Skeletal muscle tissue (tissue), 4 donors: ENCODE results near the gene CENPM. TPM values are rescaled to one million over a fixed set of nuclear protein-coding genes. Genes with fewer than 3 reads are reported as not detected.
A peak's percentile ranks its signal among the peaks of the same experiment; 100 is the strongest.

Experiments used
- H3K27ac ChIP-seq: one replicate; pipeline ENCODE4 v1.7.0; 2013; ENCODE audit warnings: mild to moderate bottlenecking, low read depth, low read length, inconsistent platforms
- H3K27me3 ChIP-seq, 3 donors: one replicate each; pipeline ENCODE4 v1.7.0; 2013; ENCODE audit warnings: low read length in 3 of 3; ENCODE audit not compliant: control insufficient read depth in 3 of 3, insufficient read depth in 3 of 3
- H3K36me3 ChIP-seq, 3 donors: one replicate each; pipeline ENCODE4 v1.7.0; 2013; ENCODE audit warnings: low read length in 3 of 3; ENCODE audit not compliant: control insufficient read depth in 3 of 3, insufficient read depth in 3 of 3
- H3K4me1 ChIP-seq, 3 donors: one replicate each; pipeline ENCODE4 v1.7.0; 2013; ENCODE audit warnings: low read length in 3 of 3, mild to moderate bottlenecking in 3 of 3; ENCODE audit not compliant: control insufficient read depth in 3 of 3, insufficient read depth in 3 of 3
- H3K4me3 ChIP-seq, 3 donors: one replicate each; pipeline ENCODE4 v1.7.0; 2013; ENCODE audit warnings: low read length in 3 of 3
- H3K9ac ChIP-seq, 3 donors: one replicate each; pipeline ENCODE4 v1.7.0; 2013; ENCODE audit warnings: low read length in 3 of 3, mild to moderate bottlenecking in 3 of 3, moderate library complexity in 2 of 3, low read depth in 1 of 3
- H3K9me3 ChIP-seq, 3 donors: one replicate each; pipeline ENCODE4 v1.7.0; 2013; ENCODE audit warnings: low read length in 3 of 3; ENCODE audit not compliant: control insufficient read depth in 3 of 3
- total RNA-seq: library from RNA; depleted of rRNA; stranded (reverse); fragments of >200 nt; gene quantifications from one replicate; pipeline ENCODE4 v1.2.3, GENCODE V29; 2014
- donor health status: Osteomylitis.

Gene CENPM
- total RNA-seq, 1 donor from 2014 or later, result 5.7 TPM

DNA sequence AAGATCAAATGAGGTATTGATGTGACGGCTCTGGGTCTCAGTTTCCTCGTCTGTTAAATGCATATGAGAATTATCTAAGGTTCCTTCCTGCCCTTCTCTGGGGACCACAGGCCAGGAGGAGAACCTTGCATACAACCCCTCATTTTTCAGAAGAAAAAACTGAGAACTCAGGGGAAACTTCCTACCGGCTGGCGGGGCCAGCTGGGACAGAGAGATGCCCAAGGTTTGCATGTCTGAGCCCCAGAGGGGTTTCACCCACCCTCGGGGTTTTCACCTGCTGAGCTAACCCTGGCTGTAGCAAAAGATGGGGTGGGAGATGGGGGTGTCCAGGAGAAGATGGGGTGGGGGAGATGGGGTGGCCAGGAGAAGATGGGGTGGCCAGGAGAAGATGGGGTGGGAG, 24.6 kb downstream of the CENPM start:
- Histone ChIP-seq H3K4me1 (peaks cover 15 to 26% (median 23%) of the 10 kb centered on the region in 3 donors), H3K9ac (no peak overlapping the region), H3K4me3 (no peak overlapping the region), H3K36me3 (no peaks in the 10 kb centered on the region), H3K27me3 (peaks cover 19 to 31% (median 21%) of the 10 kb centered on the region in 3 donors), H3K9me3 (no peaks in the 10 kb centered on the region), H3K27ac (no peak overlapping the region)

DNA sequence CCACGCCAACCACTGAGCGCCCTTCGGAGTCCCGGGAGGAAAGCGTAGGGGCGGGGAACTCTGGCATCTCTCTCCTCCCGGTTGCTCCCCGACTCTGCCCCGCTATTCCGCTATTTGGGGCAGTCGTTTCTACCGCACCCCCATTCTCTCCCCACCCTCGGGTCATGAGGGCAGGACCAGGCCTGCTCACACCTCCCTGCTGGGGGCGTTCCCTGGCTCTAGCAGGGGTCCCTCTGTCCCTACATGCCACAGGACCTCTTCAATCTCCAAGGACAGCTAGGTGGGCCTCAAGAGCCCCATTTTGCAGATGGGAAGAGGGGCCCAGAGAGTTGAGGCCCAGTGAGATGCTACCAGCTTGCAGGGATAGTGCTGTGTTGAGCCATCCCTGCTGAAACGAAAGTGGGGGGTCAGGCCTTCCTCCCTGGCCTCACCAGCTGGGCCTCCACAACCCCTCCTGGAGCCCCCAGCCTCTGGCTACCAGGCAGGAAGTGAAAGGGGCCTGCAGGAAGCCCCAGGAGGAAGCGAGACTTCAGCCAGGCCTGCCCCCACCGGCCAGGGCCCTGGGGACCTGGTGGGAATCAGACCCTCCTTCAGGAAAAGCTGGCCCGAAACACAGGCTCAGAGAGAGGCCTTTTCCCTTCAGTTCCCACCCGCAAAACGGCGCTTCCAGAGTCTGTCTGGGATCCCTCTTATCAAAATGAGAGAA, 26.5 kb downstream of the CENPM start:
- peaks cover 29 to 40% (median 30%) of the 10 kb centered on the region in 3 donors for H3K27me3 ChIP-seq
- H3K4me1 ChIP-seq, result peaks cover 15 to 22% (median 19%) of the 10 kb centered on the region in 3 donors
- H3K36me3 ChIP-seq, result no peaks in the 10 kb centered on the region
- no peak overlapping the region for H3K27ac ChIP-seq
- peak overlapping the region in 1 of 3 donors; percentile 16 for H3K9ac ChIP-seq
- H3K9me3 ChIP-seq, result no peaks in the 10 kb centered on the region
- H3K4me3 ChIP-seq, result no peak overlapping the region

DNA sequence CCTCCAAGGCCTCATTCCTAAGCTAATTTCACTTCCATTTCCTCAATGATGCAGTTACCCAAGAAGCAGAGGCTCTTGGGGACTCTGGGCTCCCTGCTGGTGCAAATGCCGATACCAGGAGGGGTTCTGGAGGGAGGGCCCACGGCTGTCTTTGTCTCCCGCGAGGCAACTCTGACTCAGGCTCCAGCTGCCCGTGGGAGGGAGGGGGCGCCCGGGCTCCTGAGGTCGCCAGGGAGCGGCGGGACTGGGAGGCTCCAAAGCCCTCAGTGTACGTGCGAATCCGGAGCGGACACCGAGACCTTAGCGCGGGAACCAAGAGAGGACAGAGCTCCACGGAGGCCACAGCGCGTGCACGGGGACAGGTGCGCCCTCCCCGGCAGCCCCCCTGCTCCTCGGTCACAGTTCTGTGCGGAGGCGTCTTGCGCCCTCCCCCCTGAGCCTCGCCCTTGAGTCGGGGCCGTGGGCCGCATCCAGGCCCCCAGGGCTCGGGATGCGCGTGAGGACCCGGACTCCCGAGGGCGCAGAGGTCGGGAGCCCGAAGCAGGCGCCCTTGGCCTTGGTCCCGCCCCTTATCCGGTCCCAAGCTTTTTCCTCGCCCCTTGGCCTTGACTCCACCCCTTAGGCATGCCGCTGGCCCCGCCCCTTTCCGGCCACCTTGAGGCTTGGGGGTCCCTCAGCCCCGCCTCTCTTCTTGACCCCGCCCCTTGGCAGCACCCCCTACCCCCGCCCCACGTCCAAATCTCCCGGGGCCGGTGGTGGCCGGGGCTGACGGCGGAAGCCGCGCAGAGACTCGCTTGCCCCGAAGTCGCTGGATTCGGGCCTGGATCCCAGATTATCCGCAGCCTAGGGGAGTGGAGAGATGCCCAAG, 27.4 kb downstream of the CENPM start:
- H3K27ac ChIP-seq, result no peak overlapping the region
- H3K36me3 ChIP-seq, result no peaks in the 10 kb centered on the region
- peak overlapping the region; percentile 44 to 68 (median 51) for H3K4me3 ChIP-seq
- H3K27me3 ChIP-seq, result peaks cover 33 to 41% (median 34%) of the 10 kb centered on the region in 3 donors
- H3K4me1 ChIP-seq, result peaks cover 17 to 25% (median 23%) of the 10 kb centered on the region in 3 donors
- H3K9ac ChIP-seq, result peak overlapping the region in 2 of 3 donors; percentile 50 to 57
- H3K9me3 ChIP-seq, result no peaks in the 10 kb centered on the region

DNA sequence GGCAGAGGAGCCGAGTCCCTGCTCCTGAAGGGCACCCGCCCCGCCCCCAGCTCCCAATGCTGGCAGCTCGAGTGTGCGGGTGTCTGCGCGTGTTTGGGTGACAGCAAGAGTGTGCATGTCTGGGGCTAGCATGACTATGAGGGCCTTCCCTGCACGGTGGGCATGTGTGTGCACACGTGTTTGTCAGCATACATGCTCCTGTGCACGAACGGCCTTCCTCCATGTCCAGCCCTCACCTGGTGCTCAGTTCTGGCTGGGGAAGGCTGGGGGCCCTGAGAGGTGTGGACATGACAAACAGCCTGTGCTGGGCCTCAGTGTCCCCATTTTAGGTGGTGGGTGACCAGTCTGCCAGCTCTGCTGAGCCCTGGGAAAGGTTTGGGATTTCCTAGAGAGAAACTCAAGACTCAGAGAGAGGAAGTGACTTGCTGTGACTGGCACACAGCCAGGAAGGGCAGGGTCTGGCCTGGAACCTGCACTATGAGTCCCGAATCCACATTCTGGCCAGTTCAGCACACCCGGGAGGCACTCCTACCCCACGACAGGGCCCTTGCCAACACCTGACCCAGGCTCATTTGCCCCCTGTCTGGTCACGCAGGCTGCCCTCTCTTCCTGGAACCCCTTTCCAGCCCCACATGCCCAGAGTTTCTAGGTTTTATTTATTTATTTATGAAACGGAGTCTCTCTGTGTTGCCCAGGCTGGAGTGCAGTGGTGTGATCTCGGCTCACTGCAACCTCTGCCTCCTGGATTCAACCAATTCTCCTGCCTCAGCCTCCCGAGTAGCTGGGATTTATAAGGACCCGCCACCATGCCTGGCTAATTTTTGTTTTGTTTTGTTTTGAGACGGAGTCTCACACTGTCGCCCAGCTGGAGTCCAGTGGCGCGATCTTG, 28.8 kb downstream of the CENPM start:
- H3K27ac ChIP-seq, result no peak overlapping the region
- peaks cover 17 to 28% (median 23%) of the 10 kb centered on the region in 3 donors for H3K4me1 ChIP-seq
- H3K9me3 ChIP-seq, result no peaks in the 10 kb centered on the region
- H3K4me3 ChIP-seq, result no peak overlapping the region
- H3K9ac ChIP-seq, result peak overlapping the region in 1 of 3 donors; percentile 40
- H3K36me3 ChIP-seq, result no peaks in the 10 kb centered on the region
- peaks cover 40 to 55% (median 48%) of the 10 kb centered on the region in 3 donors for H3K27me3 ChIP-seq

DNA sequence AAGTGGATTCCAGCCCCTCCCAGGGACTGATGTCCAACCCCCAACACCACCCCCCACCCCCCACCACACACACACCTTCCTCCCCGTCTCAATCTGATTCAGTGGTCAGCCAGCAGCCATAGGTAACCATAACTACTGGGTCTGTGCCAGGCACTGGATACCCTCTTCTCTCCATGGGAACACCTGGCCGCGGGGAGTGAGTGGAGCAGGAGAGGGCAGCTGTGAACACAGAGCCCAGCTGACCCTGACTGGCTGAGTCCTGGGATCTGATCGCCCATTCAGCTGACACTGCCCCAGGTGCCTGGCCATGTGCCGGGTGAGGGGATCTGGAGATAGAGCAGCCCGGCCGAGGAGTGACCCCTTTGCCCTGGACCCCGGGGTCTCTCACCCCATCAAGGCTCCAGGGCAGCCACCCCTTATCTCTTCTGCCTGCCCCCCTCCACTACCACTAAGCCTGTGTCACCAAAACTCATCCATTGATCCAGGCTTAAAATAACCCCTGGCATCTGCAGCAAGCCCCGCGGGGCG, 29.5 kb downstream of the CENPM start:
- Histone ChIP-seq H3K9ac (peak overlapping the region in 1 of 3 donors; percentile 16), H3K4me3 (no peak overlapping the region), H3K36me3 (no peaks in the 10 kb centered on the region), H3K9me3 (no peaks in the 10 kb centered on the region), H3K27me3 (peaks cover 47 to 62% (median 55%) of the 10 kb centered on the region in 3 donors), H3K27ac (no peak overlapping the region), H3K4me1 (peaks cover 17 to 28% (median 23%) of the 10 kb centered on the region in 3 donors)

DNA sequence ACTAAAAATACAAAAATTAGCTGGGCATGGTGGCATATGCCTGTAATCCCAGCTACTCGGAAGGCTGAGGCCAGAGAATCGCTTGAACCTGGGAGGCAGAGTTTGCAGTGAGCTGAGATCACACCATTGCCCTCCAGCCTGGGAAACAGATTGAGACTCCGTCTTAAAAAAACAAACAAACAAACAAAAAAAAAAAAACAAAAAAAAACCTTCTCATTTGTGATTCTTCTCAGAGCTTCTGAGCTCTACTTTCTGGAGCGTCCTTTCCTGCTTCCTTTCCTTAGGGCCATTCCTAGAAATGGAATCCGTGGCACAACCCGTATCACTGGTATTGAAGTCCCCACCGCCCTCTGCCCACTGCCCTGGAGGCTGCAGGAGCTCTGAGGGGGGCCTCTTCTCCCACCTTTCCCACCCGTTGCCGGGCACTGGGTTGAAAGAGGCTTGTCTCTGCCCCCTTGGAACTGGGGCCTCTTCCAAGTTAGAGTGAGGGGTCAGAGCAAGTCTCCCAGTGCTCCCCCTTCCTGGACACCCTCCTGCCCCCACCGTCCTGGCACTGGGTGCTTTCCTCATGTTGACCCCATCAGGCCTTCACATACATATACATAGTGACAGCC, 30.1 kb downstream of the CENPM start:
- H3K27ac ChIP-seq, result no peak overlapping the region
- H3K9ac ChIP-seq, result no peak overlapping the region
- no peaks in the 10 kb centered on the region for H3K36me3 ChIP-seq
- H3K4me3 ChIP-seq, result no peak overlapping the region
- peaks cover 53 to 68% (median 60%) of the 10 kb centered on the region in 3 donors for H3K27me3 ChIP-seq
- no peaks in the 10 kb centered on the region for H3K9me3 ChIP-seq
- H3K4me1 ChIP-seq, result peaks cover 17 to 28% (median 23%) of the 10 kb centered on the region in 3 donors

DNA sequence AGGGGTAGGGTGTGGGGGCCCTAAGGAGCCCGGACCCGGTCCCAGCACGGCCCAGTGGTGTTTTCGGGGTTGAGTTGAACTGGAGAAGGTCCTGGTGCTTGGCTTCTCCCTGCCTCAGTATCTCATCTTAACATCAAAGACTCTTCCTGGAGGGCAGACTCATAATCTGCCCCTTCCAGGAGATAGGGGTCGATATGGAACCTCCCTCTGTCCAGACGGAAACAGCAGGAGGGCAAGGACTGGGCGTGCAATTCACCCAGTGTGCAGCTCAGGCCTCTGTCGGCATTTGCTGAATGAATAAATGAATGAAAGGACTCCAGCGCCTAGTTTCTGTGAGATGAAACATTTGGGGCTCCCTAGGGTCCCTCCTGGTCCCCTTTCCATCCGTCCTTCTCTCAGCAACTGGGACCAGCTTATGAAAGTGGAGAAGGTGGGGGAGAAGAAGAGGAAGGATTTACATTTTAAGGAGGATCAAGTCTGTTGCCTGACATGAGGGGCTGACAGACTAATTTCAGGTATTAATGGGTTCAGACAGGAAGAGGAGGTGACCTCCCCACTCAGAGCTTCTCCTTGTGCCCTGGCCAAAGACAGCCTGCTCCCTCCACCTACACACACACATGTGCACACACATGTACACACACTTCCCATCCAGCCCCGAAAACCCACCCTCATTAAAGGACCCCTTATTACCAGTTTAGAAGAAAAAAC, 31.0 kb downstream of the CENPM start:
- Histone ChIP-seq H3K4me1 (peaks cover 20 to 32% (median 27%) of the 10 kb centered on the region in 3 donors), H3K9ac (peak overlapping the region in 1 of 3 donors; percentile 8), H3K27ac (no peak overlapping the region), H3K36me3 (no peaks in the 10 kb centered on the region), H3K9me3 (no peaks in the 10 kb centered on the region), H3K4me3 (no peak overlapping the region), H3K27me3 (peaks cover 61 to 77% (median 68%) of the 10 kb centered on the region in 3 donors)

DNA sequence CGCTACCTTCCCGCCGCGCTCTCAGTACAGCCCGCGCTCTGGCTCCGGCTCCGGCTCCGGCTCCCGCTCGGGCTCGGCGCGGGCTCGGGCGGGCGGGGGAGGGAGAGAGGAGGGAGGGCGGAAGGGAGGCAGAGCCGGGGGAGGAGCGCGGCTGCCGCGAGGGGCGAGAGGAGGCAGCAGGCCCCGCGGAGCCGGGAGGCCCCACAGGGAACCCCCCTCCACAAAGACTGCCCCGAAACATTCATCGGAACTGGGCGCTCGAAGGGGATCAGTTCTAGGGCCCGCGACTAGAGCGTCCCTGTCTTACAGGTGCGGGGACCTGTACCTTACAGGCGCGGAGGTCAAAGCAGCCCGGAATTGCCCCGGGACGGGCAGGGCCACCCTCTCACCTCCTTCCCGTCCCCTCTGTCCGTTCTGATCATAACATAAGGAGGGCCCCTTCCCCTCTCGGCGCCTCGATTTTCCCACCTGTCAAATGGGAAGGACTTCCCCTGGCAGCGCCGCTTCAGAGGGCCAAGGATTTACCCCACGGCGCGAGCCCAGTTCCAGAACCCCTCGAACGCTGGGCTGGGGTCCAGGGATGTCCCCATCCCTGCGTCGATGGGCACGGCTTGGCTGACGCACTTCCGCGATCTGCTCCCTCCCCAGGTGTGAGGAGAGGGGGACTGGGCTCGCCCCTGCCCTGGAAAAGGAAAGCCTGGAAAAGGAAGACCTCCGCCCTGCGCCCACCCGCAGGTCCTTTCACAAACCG, 31.7 kb downstream of the CENPM start, which contains the start of gene SHISA8:
Gene SHISA8, minus strand, starts transcription at position 40 of the 751 bp plus-strand sequence. CDS start 407 bp downstream, outside the sequence.
- H3K4me3 ChIP-seq, result peak within 1 kb of the TSS in 1 of 3 donors; percentile 13
- H3K36me3 ChIP-seq, result no peaks in the 10 kb centered on the region
- no peak within 1 kb of the TSS for H3K27ac ChIP-seq
- peaks cover 67 to 84% (median 75%) of the 10 kb centered on the region in 3 donors for H3K27me3 ChIP-seq
- peak within 1 kb of the TSS in 1 of 3 donors; percentile 8 for H3K9ac ChIP-seq
- H3K4me1 ChIP-seq, result peaks cover 24 to 36% (median 32%) of the 10 kb centered on the region in 3 donors
- H3K9me3 ChIP-seq, result no peaks in the 10 kb centered on the region
